ENCODE measurements around the gene ERRFI1.

Gene ERRFI1

DNA sequence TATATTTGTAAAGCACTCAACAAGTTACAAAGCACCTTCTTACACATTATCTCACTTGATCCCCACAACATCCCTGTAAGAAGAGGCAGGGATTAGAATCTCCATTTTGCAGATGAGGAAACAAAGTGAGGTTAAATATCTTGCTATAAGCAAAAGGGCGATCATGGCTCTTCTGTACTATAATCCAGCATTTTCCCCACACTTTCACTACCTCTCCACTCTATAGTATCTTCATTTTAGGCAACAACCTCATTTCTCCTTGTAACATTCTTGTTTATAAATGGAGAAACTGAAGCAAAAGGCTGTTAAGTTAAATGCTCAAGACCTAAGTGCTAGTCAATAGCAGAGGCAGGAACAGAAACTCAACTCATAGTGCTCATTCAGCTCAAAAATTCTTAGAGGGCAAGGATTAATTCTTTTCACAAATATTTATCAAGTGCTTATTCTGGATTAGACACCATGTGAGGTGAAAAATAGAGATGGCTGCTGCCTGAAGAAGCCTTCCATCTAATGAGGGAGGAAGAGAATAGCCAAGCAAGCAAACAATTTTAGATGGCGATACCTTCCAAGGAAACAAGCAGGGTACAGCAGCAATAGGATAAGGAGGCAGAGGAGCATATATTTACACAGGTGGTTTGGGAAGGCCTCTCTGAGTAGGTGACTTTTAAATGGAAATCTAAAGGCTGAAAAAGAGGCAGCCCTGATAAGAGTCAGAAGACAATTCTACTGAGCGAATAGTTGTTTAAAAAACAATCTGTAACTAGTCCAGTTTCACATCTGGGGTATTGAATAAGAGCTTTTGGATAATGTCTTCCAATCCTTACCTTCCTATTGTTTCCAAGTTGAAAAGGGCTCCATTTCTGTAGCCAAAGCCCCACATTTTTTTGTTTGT lies 3.5 kb downstream of the ERRFI1 start:
- in situ Hi-C loops (cut with MboI; ENCODE audit: low pct_unique_long_range_greater_than_20kb, low sequenced_read_pairs), result loop anchor here (25.0 kb wide), 1 partner anchor 290 kb away; the partner anchor contains the start of gene SLC45A1

DNA sequence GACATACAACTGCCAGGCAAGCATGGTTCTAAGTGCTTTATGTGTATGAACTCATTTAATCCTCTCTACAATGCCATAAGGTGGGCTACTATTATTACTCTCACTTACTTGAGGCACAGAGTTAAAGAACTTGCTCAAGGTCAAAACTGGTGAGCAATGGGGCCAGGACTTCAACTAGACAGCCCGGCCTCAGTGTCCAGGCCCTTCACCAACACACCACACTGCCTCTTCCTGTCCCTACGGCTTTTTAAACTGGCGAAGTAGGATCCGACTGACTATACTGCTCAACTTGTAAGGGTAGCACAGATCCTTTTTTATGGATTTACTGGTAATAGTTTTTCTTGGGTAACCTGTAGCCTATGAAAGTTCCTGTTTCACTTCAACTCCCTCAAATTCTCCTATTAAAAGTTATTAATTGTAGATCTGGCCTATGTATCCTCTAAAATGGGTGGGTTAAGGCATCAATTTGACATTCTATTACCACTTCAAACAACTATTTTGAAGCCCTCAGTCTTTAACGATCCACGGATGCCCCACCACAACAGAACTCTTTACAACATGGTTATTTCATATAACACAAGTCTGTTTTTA lies 4.3 kb downstream of the ERRFI1 start:
- DNase-seq, result no peak
- in situ Hi-C loops (cut with MboI; ENCODE audit: low pct_unique_long_range_greater_than_20kb, low sequenced_read_pairs), result loop anchor here (25.0 kb wide), 1 partner anchor 291 kb away; the partner anchor contains the start of gene SLC45A1

More for the DNA sequence above, 3.5 kb downstream of the ERRFI1 start:
- DNase-seq, result no peak

DNA sequence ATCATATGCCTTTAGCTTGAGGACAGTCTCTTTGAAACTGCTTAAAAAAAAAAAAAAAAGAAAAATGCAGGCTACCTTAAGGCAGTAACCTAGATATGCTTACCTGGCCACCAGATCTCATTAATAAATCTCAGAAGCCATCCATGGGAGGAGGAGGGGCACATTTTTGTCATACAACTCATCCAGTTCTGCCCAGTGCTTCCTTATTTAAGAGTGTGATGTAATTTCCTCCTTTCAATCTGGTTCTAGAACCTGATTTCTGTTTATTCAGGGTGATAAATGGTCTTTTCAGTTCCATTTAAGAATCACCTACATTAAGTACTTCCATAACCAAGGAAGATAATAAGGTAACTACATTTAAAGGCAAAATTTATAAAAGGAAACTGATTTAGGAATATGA lies 6.1 kb downstream of the ERRFI1 start:
- no peak for DNase-seq
- in situ Hi-C loops (cut with MboI; ENCODE audit: low pct_unique_long_range_greater_than_20kb, low sequenced_read_pairs), result loop anchor here (25.0 kb wide), 1 partner anchor 292 kb away; the partner anchor contains the start of gene SLC45A1

DNA sequence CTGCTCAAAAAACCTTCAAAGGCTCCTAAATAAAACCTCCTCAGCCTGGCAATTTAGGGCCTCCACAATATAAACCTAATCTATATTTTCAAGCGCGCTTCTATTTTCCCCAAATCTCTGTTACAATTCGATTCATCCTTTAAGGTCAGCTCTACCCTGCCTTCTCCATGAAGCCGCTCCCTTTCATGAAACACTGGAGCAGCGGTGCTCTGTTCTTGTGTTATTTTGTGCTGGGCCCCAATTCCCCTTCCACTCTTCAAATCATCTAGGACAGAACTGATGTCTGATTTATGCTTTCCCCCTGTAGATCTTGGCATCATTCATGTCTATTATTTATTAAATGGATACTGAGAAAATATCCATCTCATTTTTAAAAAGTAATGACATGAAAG lies 6.9 kb downstream of the ERRFI1 start:
- in situ Hi-C loops (cut with MboI; ENCODE audit: low pct_unique_long_range_greater_than_20kb, low sequenced_read_pairs), result loop anchor here (25.0 kb wide), 1 partner anchor 293 kb away; the partner anchor contains the start of gene SLC45A1
- no peak for DNase-seq

DNA sequence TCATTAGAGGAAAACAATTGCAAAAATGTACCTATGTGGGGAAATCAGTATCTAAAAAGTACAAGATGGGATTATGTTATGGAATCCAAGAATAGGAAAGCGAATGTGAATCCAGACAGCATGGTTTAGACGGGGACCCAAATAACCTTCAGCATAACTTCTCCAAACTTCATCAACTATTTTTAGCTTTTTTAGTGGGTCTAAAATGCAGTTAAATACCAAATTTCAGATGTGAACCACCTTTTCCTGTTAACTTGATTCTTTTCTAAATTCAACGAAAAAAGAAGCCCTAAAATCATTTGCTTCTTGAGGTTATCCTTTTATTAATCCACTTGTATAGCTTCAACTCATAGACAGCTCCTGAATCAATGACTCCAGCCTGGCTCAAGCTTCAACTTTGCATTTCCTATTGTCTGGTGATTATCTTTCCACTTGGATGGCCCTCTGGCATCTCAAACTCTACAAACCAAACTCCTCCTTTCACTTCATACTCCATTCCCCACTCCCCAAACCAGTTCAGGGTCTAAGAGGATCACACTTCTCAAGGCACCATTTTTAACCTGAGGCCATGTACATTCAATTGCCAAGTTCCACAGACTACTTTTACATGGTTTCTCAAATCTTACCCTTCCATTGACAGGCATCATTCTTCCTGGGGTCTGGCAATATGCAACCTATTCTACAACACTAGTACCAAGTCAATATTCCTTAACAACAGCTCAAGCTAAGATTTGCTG lies 7.4 kb downstream of the ERRFI1 start:
- in situ Hi-C loops (cut with MboI; ENCODE audit: low pct_unique_long_range_greater_than_20kb, low sequenced_read_pairs), result loop anchor here (25.0 kb wide), 1 partner anchor 294 kb away; the partner anchor contains the start of gene SLC45A1
- no peak for DNase-seq

DNA sequence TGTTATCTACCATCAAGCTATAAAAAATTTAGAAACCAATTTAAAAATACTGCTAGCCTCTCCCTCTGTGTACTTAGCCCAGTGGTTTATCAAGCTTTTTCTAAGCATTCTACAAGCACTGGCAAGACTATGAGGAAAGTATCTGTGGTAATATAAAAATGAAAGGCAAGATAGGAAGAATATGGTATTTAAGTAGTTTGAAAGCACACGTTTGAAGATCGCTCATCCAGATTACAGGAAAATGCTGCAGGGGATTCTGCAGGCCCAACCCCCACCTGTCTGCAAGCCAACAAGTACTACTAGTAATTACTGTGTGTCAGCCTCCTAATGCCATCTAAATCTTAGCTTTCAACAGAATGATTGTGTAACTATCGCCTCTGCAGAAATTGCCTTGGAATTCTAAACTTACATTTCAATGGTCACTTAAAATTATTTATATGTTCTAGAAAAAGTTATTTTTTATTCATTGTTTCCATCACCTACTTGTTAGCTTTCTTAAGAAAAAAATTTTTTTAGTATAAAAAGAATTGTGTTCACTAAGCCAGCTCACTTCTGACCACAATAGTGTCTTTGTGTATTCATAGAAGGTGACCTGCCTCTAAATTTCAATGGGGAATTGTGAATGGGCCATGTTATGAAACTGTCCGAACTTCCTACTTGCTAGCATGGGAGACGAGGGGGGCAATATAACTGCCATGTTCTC lies 8.5 kb downstream of the ERRFI1 start:
- in situ Hi-C loops (cut with MboI; ENCODE audit: low pct_unique_long_range_greater_than_20kb, low sequenced_read_pairs), result loop anchor here (25.0 kb wide), 1 partner anchor 295 kb away; the partner anchor contains the start of gene SLC45A1
- DNase-seq, result no peak

DNA sequence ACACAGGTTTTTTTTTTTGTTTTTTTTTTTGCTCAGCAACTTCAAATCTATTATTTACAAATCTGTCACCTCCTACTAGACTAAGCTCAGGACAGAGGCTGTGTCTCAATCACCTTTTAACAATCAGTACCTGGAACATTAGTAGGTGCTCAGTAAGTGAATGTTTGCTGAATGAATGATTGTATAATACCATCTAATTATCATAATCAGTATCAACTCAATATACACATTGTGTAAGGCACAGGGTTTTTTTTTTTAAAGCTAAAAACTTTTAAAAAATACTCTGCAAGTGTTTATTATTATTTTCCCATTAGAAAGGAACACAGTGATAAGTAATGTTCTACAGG lies 9.2 kb downstream of the ERRFI1 start:
- DNase-seq, result no peak
- in situ Hi-C loops (cut with MboI; ENCODE audit: low pct_unique_long_range_greater_than_20kb, low sequenced_read_pairs), result loop anchor here (25.0 kb wide), 1 partner anchor 295 kb away; the partner anchor contains the start of gene SLC45A1

DNA sequence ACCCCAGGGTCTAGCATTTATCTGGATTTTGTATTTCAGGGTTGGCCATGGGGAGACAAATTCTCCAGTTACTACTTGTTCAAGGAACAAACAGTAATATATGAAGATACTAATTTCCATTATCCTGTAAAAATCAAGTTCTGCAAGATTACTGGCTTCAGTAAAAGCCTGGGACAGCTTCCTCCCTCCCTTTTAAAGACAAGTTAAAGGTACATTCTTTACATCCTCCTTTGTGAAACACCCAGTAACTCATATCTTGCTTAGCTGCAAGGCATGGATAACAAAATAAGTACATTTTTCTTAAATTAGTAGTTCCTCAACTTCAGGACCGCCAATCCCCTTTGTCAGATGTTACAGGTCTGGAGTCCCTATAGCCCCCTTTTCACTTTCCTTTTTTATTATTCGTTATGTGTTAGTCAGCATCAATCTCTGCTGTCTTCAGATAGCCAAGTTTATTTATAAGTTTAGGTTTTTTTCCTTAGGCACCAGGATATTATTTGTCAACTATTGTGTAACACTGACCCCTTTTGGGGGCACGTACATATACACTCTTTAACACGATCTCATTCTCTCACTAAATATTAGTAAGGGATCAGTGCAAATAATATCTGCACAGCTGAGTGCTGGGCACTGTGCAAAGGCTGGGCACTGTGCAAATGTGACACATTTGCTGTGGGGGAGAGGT lies 9.8 kb downstream of the ERRFI1 start:
- no peak for DNase-seq
- in situ Hi-C loops (cut with MboI; ENCODE audit: low pct_unique_long_range_greater_than_20kb, low sequenced_read_pairs), result loop anchor here (25.0 kb wide), 1 partner anchor 296 kb away; the partner anchor contains the start of gene SLC45A1

DNA sequence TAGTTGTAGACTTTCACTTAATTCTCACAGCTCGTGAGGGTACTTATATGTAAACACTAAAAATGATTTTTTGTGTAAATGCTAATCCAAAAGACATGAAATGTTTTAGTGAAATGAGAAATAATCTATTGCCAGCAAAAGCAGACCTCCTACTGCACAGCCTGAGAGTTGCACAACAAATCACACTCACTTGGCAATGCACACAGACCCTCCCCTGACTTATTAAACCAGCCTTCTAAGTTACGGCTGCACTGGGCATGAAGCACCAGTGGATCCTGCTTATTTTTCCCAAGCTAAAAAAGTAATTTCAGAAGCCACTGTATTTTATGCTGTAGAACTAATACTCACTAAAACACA lies 10.3 kb downstream of the ERRFI1 start:
- no peak for DNase-seq
- in situ Hi-C loops (cut with MboI; ENCODE audit: low pct_unique_long_range_greater_than_20kb, low sequenced_read_pairs), result loop anchor here (25.0 kb wide), 1 partner anchor 297 kb away; the partner anchor contains the start of gene SLC45A1

DNA sequence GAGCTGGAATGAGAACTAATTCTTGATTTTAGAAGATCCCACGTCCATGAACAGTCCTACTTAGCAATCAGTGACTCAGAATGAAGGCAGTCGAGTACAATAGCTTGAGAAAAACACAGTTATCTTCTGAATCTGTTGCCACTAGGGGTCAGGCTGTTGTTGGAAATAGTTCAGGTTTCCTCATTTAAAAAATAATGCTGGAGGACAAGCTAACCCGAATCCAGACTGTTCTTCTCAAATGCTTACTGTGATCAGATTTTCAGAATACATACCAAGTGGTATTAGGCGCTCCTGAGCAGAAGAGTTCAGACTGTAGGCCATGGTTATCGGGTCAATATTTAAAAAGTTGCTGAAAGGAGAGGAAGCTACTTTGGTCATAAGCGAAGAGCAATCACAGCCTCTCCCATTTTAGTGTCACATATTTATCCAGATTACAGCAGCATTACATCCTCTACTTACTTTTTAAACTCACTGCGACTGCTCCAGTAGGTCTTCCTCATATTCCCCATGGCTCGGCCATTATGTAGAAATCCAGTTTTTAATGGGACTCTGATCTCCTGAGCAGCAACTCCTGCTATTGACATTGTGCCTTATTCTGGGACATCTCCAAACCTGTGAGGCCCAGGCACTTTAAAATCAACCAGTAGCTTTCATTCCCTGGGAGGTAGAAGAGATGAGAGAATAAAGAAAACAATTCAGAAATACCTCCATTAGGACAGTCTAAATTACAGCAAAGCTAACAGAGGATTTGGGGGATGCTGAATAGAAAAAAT lies 10.9 kb downstream of the ERRFI1 start:
- DNase-seq, result peak; percentile 68
- in situ Hi-C loops (cut with MboI; ENCODE audit: low pct_unique_long_range_greater_than_20kb, low sequenced_read_pairs), result loop anchor here (25.0 kb wide), 1 partner anchor 297 kb away; the partner anchor contains the start of gene SLC45A1

DNA sequence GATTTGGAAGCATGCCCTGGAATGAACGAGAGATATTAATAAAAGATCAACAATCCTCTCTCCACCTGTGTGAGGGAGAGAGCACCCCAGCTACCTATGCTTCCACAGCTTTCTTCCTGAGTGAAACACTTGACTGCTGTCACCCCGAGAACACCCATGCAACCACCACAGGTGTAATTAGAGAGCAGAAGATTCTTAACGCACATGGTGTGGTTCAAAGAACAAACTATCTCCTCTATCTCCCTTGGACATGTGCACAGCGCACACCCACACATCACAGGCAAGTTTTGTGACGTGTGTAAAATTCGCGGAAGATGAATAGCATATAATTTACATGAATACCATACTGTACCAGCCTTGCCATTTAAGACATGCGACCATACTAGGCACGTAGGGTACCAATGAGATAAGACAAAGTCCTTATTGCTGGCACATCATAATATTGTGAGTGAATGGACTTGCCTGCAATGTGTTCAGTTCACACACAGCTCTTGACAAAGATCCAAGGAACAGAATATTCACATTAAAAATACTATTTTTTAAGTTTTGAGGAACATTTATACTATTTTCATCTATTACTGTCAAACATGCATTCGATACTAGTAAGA lies 11.6 kb downstream of the ERRFI1 start:
- DNase-seq, result no peak
- in situ Hi-C loops (cut with MboI; ENCODE audit: low pct_unique_long_range_greater_than_20kb, low sequenced_read_pairs), result loop anchor here (25.0 kb wide), 1 partner anchor 298 kb away; the partner anchor contains the start of gene SLC45A1

DNA sequence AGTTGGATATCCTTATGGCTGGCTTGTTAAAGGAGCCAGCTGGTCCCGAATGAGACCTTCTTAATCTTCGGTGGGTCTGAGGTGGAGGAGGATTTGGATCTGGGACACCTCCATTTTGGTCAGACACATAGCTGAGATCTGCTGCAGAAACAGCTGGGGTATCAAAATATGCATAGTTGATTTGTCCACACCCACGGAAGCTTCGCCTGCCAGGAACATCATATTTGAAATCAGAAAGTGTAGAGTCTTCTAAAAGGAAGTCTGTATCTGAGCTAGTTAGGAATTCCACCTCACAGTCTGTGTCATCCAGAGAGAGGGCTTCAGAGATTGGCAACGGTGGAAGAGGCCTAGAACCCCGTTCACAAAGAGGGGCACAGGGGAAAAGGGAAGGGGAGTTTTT lies 12.3 kb downstream of the ERRFI1 start:
- no peak for DNase-seq
- in situ Hi-C loops (cut with MboI; ENCODE audit: low pct_unique_long_range_greater_than_20kb, low sequenced_read_pairs), result loop anchor here (25.0 kb wide), 1 partner anchor 299 kb away; the partner anchor contains the start of gene SLC45A1

DNA sequence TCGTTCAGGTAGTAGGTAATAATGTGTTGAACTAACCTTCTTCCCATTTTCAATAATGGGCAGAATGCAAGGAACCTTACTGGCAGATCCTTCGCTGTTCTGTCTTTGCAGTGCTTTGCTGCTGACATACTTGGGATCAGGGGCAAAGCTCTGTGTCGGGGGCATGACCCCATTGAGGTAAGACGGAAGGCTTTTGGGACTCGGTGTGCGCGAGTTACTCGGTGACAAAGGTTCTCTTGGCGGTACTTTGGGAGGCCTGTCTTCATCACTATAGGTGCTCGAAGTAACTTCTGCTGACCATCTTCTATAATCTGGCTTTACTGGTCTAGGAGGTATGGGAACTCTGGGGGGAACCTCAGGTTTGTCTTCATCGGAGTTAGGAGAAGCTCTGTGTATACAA lies 12.7 kb downstream of the ERRFI1 start:
- no peak for DNase-seq
- in situ Hi-C loops (cut with MboI; ENCODE audit: low pct_unique_long_range_greater_than_20kb, low sequenced_read_pairs), result loop anchor here (25.0 kb wide), 1 partner anchor 299 kb away; the partner anchor contains the start of gene SLC45A1

DNA sequence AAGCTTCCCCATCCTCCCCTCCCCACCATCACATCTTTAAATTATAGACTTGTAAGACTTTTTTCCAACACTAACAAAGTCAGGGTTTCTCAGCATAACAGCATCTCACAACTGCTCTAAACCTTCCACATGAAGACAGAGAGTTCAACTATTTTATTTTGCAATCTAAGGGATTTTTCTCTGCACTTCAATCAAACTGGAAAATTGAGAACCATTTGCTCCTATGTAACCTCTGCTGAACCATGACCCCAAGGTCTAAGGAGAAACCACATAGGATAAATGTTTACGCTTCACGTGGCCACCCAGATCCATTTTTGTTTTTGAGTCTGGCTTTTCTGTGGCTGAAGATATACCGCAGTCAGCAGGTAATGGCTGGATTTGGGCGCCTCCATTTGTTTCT lies 13.2 kb downstream of the ERRFI1 start:
- in situ Hi-C loops (cut with MboI; ENCODE audit: low pct_unique_long_range_greater_than_20kb, low sequenced_read_pairs), result loop anchor here (25.0 kb wide), 1 partner anchor 299 kb away; the partner anchor contains the start of gene SLC45A1
- no peak for DNase-seq

DNA sequence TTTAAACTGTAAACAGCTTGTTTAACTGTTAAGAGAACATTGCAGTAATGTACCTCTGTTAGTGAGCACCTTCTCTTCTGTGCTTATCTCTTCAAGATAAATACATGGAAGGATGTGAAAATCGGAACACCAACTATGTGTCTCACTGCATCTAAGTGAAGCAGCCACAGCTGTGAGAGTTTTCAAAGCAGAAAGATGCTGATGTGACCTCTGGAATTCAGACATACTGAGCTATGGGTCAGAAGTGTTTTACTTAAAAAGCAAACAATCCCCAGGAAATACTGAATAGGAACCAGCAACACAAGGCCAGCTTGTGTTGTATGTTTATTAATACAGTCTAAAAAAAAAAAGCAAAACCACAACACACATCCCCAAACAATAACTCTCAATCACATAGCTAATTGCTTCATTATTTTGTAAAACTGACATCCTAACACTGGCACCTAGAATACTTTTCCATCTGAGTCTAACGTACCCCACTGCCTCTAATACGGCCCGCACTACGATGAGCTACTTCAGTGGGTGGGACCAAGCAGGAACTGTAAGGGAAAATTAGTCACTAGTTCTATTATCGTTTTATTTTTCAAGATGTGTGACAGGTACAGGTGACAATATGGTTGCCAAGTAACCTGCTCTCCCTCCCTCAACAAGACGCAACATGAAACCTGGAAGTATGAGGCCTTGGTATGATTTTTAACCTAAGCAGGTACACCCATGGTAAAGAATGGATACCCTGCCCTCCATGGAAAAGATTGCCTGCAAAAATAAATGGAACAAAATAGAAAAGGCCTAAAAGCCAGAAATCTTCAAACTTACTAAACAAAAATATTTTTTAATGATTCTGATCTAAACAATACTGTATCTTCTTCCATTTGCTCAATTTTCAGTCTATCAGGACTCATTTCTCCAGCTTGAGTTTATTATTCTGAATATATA lies 13.9 kb downstream of the ERRFI1 start:
- in situ Hi-C loops (cut with MboI; ENCODE audit: low pct_unique_long_range_greater_than_20kb, low sequenced_read_pairs), result loop anchor here (25.0 kb wide), 1 partner anchor 300 kb away; the partner anchor contains the start of gene SLC45A1
- no peak for DNase-seq

DNA sequence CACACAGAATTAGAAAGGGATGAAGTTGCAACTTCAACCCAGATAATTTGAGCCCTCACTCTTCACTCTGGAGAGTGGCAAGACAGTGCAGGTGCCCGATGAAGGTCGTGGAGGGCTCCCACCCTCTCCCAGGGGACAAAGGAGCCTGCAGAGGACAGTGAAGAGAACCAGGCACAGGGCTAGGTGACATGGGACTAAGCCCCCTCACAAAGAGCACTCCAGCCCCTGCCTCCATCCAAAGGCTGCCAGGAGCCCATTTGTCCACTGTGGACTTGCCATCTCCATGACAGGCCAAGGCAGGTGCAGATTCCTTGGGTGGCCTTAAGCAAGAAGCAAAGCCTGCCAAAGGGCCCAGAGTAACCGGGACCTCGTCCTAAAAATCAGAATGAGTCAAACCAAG lies 15.1 kb downstream of the ERRFI1 start:
- in situ Hi-C loops (cut with MboI; ENCODE audit: low pct_unique_long_range_greater_than_20kb, low sequenced_read_pairs), result loop anchor here (25.0 kb wide), 1 partner anchor 301 kb away; the partner anchor contains the start of gene SLC45A1
- no peak for DNase-seq

All from KBM-7 (cell line).